Duodenal mucosa (tissue), 2 donors: ENCODE measurements around the gene UHRF1.
"Not testable (repeated sequence)": the region's sequence is repeated elsewhere in the genome, so short reads cannot be mapped to it uniquely, and the experiment has no call there.

Experiments used
- H3K27ac ChIP-seq: one replicate; pipeline ENCODE4 v1.7.0; 2013; ENCODE audit warnings: low read depth, low read length
- H3K27me3 ChIP-seq, 2 donors: one replicate each; pipeline ENCODE4 v1.7.0; 2013; ENCODE audit warnings: low read length in 2 of 2, control low read depth in 1 of 2; ENCODE audit not compliant: insufficient read depth in 2 of 2, control insufficient read depth in 1 of 2
- H3K36me3 ChIP-seq, 2 donors: one replicate each; pipeline ENCODE4 v1.7.0; 2013; ENCODE audit warnings: low read length in 2 of 2, control low read depth in 1 of 2; ENCODE audit not compliant: insufficient read depth in 2 of 2, control insufficient read depth in 1 of 2
- H3K4me1 ChIP-seq, 2 donors: one replicate each; pipeline ENCODE4 v1.7.0; 2013; ENCODE audit warnings: low read length in 2 of 2, control low read depth in 1 of 2; ENCODE audit not compliant: insufficient read depth in 2 of 2, control insufficient read depth in 1 of 2
- H3K4me3 ChIP-seq, 2 donors: one replicate each; pipeline ENCODE4 v1.7.0; 2013; ENCODE audit warnings: low read length in 2 of 2, low read depth in 1 of 2
- H3K9ac ChIP-seq, 2 donors: one replicate each; pipeline ENCODE4 v1.7.0; 2013; ENCODE audit warnings: low read length in 2 of 2, low read depth in 1 of 2
- H3K9me3 ChIP-seq, 2 donors: one replicate each; pipeline ENCODE4 v1.7.0; 2013; ENCODE audit warnings: low read length in 2 of 2, control low read depth in 1 of 2; ENCODE audit not compliant: control insufficient read depth in 1 of 2

UHRF1 gene

GRCh38 chr19:4897146-4897545 is 12.2 kb upstream of the UHRF1 start:
- Histone ChIP-seq H3K27ac (no peak overlapping the region), H3K36me3 (no peaks in the 10 kb centered on the region)

GRCh38 chr19:4900879-4901278 is 8.4 kb upstream of the UHRF1 start:
- H3K4me3 ChIP-seq, H3K27ac ChIP-seq, H3K4me1 ChIP-seq, H3K9ac ChIP-seq, H3K27me3 ChIP-seq, H3K9me3 ChIP-seq, H3K36me3 ChIP-seq: not testable (repeated sequence)

More at GRCh38 chr19:4897146-4897545, 12.2 kb upstream of the UHRF1 start:
- H3K4me1 ChIP-seq = no peaks in the 10 kb centered on the region
- H3K9ac ChIP-seq = no peak overlapping the region
- H3K9me3 ChIP-seq = no peaks in the 10 kb centered on the region
- H3K4me3 ChIP-seq = no peak overlapping the region
- H3K27me3 ChIP-seq = no peaks in the 10 kb centered on the region

GRCh38 chr19:4902796-4903195 is 6.5 kb upstream of the UHRF1 start, which contains the start of gene ARRDC5:
Gene ARRDC5, minus strand, starts transcription at chr19:4902896. Its CDS starts 71 bp downstream, at chr19:4902825.
- no peaks in the 10 kb centered on the region for H3K36me3 ChIP-seq
- H3K27ac ChIP-seq = no peak within 1 kb of the TSS
- no peaks in the 10 kb centered on the region for H3K9me3 ChIP-seq
- H3K27me3 ChIP-seq = no peaks in the 10 kb centered on the region
- no peak within 1 kb of the TSS for H3K9ac ChIP-seq
- no peak within 1 kb of the TSS for H3K4me3 ChIP-seq
- H3K4me1 ChIP-seq = no peaks in the 10 kb centered on the region

GRCh38 chr19:4904481-4904880 is 4.8 kb upstream of the UHRF1 start:
- no peak overlapping the region for H3K4me3 ChIP-seq
- H3K27ac ChIP-seq = no peak overlapping the region
- H3K9ac ChIP-seq = no peak overlapping the region
- no peaks in the 10 kb centered on the region for H3K27me3 ChIP-seq
- no peaks in the 10 kb centered on the region for H3K36me3 ChIP-seq
- peaks cover 0 to 9% of the 10 kb centered on the region in 2 donors for H3K4me1 ChIP-seq
- no peaks in the 10 kb centered on the region for H3K9me3 ChIP-seq

- Histone ChIP-seq H3K9me3 (no peaks in the 10 kb centered on the region), H3K9ac (no peak overlapping the region), H3K27ac (no peak overlapping the region), H3K4me3 (no peak overlapping the region), H3K27me3 (no peaks in the 10 kb centered on the region), H3K4me1 (peaks cover 15 to 26% of the 10 kb centered on the region in 2 donors), H3K36me3 (no peaks in the 10 kb centered on the region)
Measured at GRCh38 chr19:4906963-4907362, 2.3 kb upstream of the UHRF1 start.

- no peaks in the 10 kb centered on the region for H3K9me3 ChIP-seq
- H3K27me3 ChIP-seq = no peaks in the 10 kb centered on the region
- no peak overlapping the region for H3K27ac ChIP-seq
- peaks cover 0 to under 1% of the 10 kb centered on the region in 2 donors for H3K36me3 ChIP-seq
- H3K4me3 ChIP-seq = no peak overlapping the region
- H3K4me1 ChIP-seq = peaks cover 19 to 31% of the 10 kb centered on the region in 2 donors
- H3K9ac ChIP-seq = no peak overlapping the region
Measured at GRCh38 chr19:4908360-4908759, 941 bp upstream of the UHRF1 start.

- no peak overlapping the region for H3K9ac ChIP-seq
- H3K4me1 ChIP-seq = peaks cover 19 to 31% of the 10 kb centered on the region in 2 donors
- H3K36me3 ChIP-seq = peaks cover 0 to 4% of the 10 kb centered on the region in 2 donors
- no peaks in the 10 kb centered on the region for H3K27me3 ChIP-seq
- no peaks in the 10 kb centered on the region for H3K9me3 ChIP-seq
- H3K27ac ChIP-seq = no peak overlapping the region
- peak overlapping the region in 1 of 2 donors; percentile 8 for H3K4me3 ChIP-seq
Measured at GRCh38 chr19:4908781-4909155, 533 bp upstream of the UHRF1 start.

- H3K4me3 ChIP-seq = peak overlapping the region; percentile 70
- H3K4me1 ChIP-seq = peaks cover 23 to 42% of the 10 kb centered on the region in 2 donors
- H3K27ac ChIP-seq = no peak overlapping the region
- peaks cover 0 to 9% of the 10 kb centered on the region in 2 donors for H3K36me3 ChIP-seq
- peak overlapping the region; percentile 43 to 70 for H3K9ac ChIP-seq
- no peaks in the 10 kb centered on the region for H3K27me3 ChIP-seq
- no peaks in the 10 kb centered on the region for H3K9me3 ChIP-seq
Measured at GRCh38 chr19:4909897-4910593, 744 bp downstream of the UHRF1 start.

- H3K4me3 ChIP-seq = peak overlapping the region; percentile 70
- peak overlapping the region; percentile 43 to 70 for H3K9ac ChIP-seq
- H3K36me3 ChIP-seq = peaks cover 0 to 9% of the 10 kb centered on the region in 2 donors
- no peaks in the 10 kb centered on the region for H3K27me3 ChIP-seq
- no peak overlapping the region for H3K27ac ChIP-seq
- H3K9me3 ChIP-seq = no peaks in the 10 kb centered on the region
- peaks cover 24 to 48% of the 10 kb centered on the region in 2 donors for H3K4me1 ChIP-seq
Measured at GRCh38 chr19:4910594-4911281, 1.4 kb downstream of the UHRF1 start.

- H3K27me3 ChIP-seq = no peaks in the 10 kb centered on the region
- H3K36me3 ChIP-seq = peaks cover 0 to 9% of the 10 kb centered on the region in 2 donors
- no peaks in the 10 kb centered on the region for H3K9me3 ChIP-seq
- peak overlapping the region; percentile 70 for H3K4me3 ChIP-seq
- H3K9ac ChIP-seq = peak overlapping the region; percentile 54 to 70
- peaks cover 24 to 49% of the 10 kb centered on the region in 2 donors for H3K4me1 ChIP-seq
- H3K27ac ChIP-seq = no peak overlapping the region
Measured at GRCh38 chr19:4911314-4911713, 2.0 kb downstream of the UHRF1 start.
